Stimulated activated CD4-positive, alpha-beta T cell treated with anti-CD3 and anti-CD28 coated beads, Interleukin-1b, Interleukin-23, amount 100 ng/mL, for 48 hours (primary cell): Measurements from ENCODE around the gene ERBB4.
"Not testable (repeated sequence)": the region's sequence is repeated elsewhere in the genome, so short reads cannot be mapped to it uniquely, and the experiment has no call there.

Experiments used
- DNase-seq: peaks from one replicate; pipeline ENCODE4 v3.0.0-alpha.2; 2020

ERBB4 gene

GRCh38 chr2:212526059-212526458 is 12.5 kb downstream of the ERBB4 start:
- DNase-seq, result no peak

GRCh38 chr2:212523756-212524155 is 14.8 kb downstream of the ERBB4 start:
- no peak for DNase-seq

- DNase-seq, result no peak
Measured at GRCh38 chr2:212520340-212520739, 18.3 kb downstream of the ERBB4 start.

- no peak for DNase-seq
Measured at GRCh38 chr2:212517693-212518092, 20.9 kb downstream of the ERBB4 start.

GRCh38 chr2:212505586-212505985 is 33.0 kb downstream of the ERBB4 start:
- no peak for DNase-seq

- DNase-seq, result no peak
Measured at GRCh38 chr2:212495046-212495445, 43.6 kb downstream of the ERBB4 start.

GRCh38 chr2:212494418-212495020 is 44.1 kb downstream of the ERBB4 start:
- DNase-seq, result no peak

- no peak for DNase-seq
Measured at GRCh38 chr2:212489719-212490346, 48.8 kb downstream of the ERBB4 start.

GRCh38 chr2:212488611-212489010 is 50.0 kb downstream of the ERBB4 start:
- no peak for DNase-seq

GRCh38 chr2:212484563-212485080 is 54.0 kb downstream of the ERBB4 start:
- DNase-seq, result no peak

- DNase-seq, result no peak
Measured at GRCh38 chr2:212480447-212480846, 58.2 kb downstream of the ERBB4 start.

- no peak for DNase-seq
Measured at GRCh38 chr2:212477571-212477970, 61.0 kb downstream of the ERBB4 start.

GRCh38 chr2:212473211-212473610 is 65.4 kb downstream of the ERBB4 start:
- no peak for DNase-seq

GRCh38 chr2:212467551-212467950 is 71.1 kb downstream of the ERBB4 start:
- not testable (repeated sequence) for DNase-seq

GRCh38 chr2:212465456-212465855 is 73.1 kb downstream of the ERBB4 start:
- DNase-seq, result no peak

GRCh38 chr2:212461708-212462107 is 76.9 kb downstream of the ERBB4 start:
- DNase-seq, result not testable (repeated sequence)

- DNase-seq, result no peak
Measured at GRCh38 chr2:212454149-212454548, 84.5 kb downstream of the ERBB4 start.

- DNase-seq, result no peak
Measured at GRCh38 chr2:212451786-212452231, 86.8 kb downstream of the ERBB4 start.

GRCh38 chr2:212448698-212449097 is 89.9 kb downstream of the ERBB4 start:
- DNase-seq, result no peak

GRCh38 chr2:212441821-212442220 is 96.8 kb downstream of the ERBB4 start:
- DNase-seq, result no peak

GRCh38 chr2:212441141-212441540 is 97.5 kb downstream of the ERBB4 start:
- no peak for DNase-seq

- no peak for DNase-seq
Measured at GRCh38 chr2:212428681-212429478, 109.7 kb downstream of the ERBB4 start.

- DNase-seq, result no peak
Measured at GRCh38 chr2:212427638-212428037, 111.0 kb downstream of the ERBB4 start.
